ENCODE measurements around the gene ABCA4.

- no peak for TF ChIP-seq CTCF (IDR thresholded peaks at IDR 0.05; ENCODE audit: low read length)
- no peak for TF ChIP-seq EZH2phosphoT487 (IDR thresholded peaks at IDR 0.05; ENCODE audit: low read length)
These were observed 17.3 kb downstream of the ABCA4 start for GRCh38 chr1:94103608-94104007.
